GM18868 (cell line): ENCODE results near the gene SURF1.
"Not testable (repeated sequence)": the region's sequence is repeated elsewhere in the genome, so short reads cannot be mapped to it uniquely, and the experiment has no call there.

Source experiments
- ATAC-seq: cut with Tn5 transposase; IDR thresholded peaks from one replicate; pipeline ENCODE4 v1.9.1; 2021; ENCODE audit warnings: mild to moderate bottlenecking, moderate library complexity; ENCODE audit not compliant: unreplicated experiment

Gene SURF1

DNA sequence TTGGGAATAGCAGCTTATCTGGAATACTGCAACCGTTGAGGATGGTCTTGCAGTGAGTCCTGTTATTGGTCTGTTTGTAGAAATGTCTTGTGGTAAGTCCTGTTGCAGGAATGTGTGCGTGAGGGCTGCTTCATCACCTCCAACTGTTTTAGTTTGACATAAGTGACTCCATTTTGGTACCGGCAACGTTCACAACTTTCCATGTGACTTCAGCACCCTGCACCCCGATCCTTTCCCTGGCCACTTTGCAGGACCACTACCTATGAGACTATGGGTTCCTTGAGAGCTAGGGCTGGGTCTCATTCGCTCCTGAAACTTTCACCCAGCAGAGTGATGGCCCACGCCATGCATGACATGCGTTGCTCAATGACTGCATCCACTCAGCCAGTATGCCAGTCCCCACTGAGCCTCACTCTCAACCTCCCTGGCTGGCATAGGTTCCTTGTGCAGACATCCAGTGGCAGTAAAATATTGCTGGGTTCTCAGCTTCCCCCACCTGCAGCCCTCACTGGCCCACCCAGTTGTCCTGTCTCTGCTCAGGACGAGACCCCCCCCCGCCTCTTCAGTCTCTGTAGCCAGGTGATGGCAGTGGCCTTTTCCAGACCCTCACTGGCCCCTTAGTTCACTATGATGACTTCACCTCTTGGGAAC is 28.3 kb downstream of the SURF1 start:
- ATAC-seq, result no peak

DNA sequence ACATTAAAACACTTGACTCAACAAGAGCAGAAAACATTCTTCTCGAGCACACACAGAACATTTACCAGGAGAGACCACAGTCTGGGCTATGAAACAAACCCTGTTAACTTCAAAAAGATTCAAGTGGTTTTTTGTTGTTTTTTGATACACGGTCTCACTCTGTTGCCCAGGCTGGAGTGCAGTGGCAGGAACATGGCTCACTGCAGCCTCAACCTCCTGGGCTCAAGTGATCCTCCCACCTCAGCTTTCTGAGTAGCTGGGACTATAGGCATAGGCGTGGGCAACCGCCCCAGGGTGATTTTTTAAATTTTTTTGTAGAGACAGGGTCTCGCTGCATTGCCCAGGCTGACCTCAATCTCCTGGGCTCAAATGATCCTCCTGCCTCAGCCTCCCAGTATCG is 29.3 kb downstream of the SURF1 start:
- ATAC-seq, result not testable (repeated sequence)

DNA sequence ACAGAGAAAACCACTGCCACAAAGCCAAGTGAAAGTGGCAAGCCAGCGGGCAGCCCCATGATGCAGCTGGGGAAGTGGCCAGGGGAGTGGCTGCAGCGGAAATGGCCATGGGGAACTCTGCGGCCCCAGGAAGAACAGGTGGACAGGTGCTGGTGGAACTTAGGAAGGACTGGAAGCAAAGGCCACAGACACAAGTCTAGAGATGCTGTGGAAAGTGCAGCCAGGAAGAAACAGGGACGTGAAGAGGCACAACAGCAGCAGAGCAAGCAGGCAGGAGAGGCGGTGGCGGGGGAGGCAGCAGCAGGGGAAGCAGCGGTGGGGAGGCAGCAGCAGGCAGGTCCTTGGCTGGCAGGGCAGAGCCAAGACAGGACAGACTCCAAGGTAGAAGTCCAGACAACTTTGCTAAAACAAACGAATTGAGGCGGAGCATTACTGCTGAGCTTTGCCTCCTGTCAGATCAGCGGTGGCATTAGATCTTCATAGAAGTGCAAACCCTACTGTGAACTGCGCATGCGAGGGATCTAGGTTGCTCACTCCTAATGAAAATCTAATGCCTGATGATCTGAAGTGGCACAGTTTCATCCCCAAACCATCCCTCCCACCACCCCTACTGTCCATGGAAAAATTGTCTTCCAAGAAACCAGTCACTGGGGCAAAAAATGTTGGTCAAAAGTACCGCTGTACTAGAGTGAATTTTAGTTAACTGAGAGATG is 32.1 kb downstream of the SURF1 start:
- ATAC-seq, result no peak

GRCh38 chr9:133323211-133323610 is 33.1 kb downstream of the SURF1 start:
- no peak for ATAC-seq

GRCh38 chr9:133322701-133323100 is 33.6 kb downstream of the SURF1 start:
- ATAC-seq, result no peak

- no peak for ATAC-seq
These were observed 34.8 kb downstream of the SURF1 start for GRCh38 chr9:133321411-133321935.

DNA sequence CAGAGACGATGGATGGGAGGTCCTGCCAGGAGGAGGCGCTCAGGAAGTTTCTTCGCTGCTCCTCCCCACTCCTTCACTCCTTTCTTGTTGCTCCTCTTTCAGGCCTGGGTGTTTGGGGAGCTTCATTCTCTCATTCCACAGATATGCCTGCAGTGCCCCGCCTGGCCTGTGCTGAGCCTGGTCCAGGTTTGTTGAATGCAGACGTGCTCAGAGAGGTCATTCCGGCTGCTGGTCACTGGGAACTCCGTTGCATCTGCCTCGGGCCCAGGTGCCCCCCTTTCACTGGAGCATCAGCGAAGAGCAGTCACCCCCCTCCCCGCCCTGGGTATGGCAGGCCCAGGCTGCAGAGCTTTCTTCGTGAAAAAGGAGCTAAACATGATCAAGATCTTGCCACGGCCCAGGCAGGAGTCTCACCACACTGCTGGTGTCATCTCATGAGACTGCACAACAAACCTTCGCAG is 35.8 kb downstream of the SURF1 start:
- no peak for ATAC-seq

- ATAC-seq, result not testable (repeated sequence)
These were observed 38.7 kb downstream of the SURF1 start for GRCh38 chr9:133317551-133317950.

DNA sequence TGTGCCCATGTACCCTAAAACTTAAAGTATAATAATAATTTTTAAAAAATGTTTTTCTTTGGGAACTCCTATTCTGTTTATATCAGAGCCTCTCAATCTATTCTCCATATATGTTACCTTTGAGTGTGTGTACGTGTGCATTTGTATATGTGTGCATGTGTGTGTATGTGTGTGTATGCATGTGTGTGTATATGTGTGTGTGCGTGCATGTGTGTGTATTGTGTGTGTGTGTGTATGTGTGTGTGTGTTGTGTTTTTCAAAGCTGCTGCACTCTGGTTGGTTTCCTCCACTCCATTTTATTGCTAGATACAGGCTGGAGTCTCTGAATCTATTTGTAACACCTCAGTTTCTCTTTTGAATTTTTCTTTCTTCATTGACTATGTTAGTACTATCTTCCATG is 40.3 kb downstream of the SURF1 start:
- ATAC-seq, result no peak

GRCh38 chr9:133309608-133310007 is 46.7 kb downstream of the SURF1 start:
- no peak for ATAC-seq

DNA sequence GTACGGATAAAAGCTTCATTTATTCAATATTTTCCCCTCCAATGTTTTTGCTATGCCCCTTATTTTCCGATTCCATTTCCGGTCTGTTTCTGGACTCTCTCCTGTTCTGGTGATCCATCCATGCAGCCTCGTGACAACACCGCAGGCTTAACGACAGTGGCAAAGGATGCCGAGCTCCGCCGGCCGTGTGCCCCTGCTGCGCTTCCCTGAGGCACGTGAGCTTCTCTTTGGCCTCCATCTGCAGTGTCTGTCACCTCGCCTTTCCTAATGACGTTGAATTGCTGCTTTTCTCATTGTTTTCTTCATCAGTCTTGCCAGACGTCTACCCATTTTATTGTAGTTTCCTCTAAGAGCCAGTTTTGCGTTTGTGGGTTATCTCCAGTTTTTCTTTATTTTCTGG is 49.0 kb downstream of the SURF1 start:
- no peak for ATAC-seq

GRCh38 chr9:133306242-133307204 is 49.8 kb downstream of the SURF1 start:
- ATAC-seq, result no peak

DNA sequence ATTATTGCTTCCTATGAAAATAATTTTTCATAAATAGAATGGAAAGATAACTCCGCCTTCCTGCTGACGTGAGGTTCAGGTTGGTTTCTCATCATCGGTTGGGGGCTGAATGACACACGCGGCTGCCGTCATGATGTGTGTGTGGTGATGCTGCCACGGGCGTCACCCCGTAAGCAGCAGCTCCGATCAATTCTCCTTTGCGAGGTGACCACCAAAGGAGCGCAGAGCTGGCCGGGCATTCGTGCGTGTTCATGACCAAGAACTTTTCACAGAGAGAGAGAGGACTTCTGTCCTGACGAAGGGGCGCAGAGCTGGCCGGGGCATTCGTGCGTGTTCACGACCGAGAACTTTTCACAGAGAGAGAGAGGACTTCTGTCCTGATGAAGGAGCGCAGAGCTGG is 50.6 kb downstream of the SURF1 start:
- no peak for ATAC-seq

DNA sequence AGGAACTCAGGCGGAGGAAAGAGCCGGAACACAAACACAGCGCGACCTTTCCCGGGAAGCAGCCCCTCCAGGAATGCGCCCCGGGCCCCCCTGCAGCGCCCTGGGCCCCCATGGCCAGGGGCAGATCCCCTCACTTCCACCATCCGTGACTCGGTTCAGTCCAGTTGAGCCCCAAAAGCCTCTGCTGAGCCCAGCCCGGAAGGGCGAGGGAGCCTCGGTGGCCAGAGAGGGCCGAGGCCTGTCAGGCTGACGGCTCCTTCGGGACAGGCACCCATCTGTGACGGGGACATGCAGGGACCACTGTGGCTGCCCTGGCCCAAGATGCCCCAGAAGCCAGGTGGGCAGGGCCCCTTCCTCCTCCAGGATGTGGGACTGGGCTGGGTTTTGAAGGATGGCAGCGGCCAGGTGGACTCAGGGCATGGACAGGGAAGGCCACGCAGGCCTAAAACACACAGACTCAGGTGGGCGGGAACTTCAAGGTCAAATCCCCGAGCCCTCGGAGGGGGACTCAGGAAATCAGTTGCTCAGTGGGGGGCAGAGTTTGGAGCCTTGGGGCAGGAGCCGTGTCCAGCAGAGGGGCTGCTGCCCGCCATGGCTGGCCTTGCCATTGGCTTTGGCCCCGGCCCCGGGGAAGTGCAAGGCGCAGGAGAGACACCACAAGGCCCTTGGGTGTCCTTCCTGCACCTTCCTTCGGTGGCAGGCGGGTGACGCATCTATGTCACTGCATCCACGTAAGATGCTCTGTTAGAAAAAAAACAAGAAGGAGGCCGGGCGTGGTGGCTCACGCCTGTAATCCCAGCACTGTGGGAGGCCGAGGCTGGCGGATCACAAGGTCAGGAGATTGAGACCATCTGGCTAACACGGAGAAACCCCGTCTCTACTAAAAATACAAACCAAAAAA is 51.6 kb downstream of the SURF1 start:
- no peak for ATAC-seq

DNA sequence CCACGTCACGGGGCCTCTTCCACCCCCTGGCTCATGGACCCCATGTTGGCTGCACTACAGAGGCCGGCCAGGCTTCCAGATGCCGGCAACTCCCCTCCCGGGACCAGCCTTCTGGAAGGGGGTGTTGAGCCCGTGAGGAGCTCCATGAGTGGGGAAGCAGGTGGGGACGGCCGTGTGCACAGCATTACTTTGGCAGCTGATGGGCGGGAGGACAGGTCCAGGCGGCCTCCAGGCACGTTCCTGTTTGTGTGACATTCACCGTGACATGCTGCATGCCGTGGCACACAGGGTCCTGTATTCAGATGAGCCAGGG is 52.2 kb downstream of the SURF1 start:
- ATAC-seq, result no peak

GRCh38 chr9:133303266-133304157 is 52.8 kb downstream of the SURF1 start:
- no peak for ATAC-seq
